ENCODE measurements around the gene OSTN. TPM values are rescaled to one million over a fixed set of nuclear protein-coding genes. Genes with fewer than 3 reads are reported as not detected.

Gene OSTN
- total RNA-seq, 2 donors from 2014 or later = not detected

DNA sequence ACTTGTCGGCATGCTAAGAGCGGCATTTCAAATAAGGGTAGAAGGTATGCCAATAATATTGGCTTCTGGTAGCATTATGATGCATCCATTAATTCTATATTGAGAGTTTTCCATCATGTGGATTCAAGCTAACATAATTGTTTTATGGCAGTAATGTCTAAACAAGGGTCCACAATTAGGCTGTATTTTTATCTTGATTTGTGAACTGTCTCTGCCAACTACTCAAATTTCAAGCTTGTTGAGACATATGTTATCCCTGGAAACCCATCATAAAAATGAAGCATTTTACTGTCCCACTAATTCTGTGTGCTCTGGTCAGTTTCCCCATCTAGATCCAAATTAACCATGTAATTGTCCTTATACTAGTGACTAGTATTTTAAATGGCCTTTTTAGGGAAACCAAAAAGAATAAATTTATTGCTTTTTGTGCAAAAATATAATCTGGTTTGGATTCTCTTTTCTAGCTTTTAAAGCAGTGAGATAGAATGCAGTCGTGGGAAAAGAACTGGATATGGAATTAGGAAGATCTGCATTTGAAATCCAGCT is 1.2 kb upstream of the OSTN start:
- H3K4me3 Mint-ChIP-seq = no peak overlapping the region
- H3K36me3 Mint-ChIP-seq (ENCODE audit: low read depth) = no peaks in the 10 kb centered on the region
- H3K27me3 Mint-ChIP-seq = no peaks in the 10 kb centered on the region
- no peak for ATAC-seq (replicated peaks)
- no peaks in the 10 kb centered on the region for H3K9me3 Mint-ChIP-seq
- no peaks in the 10 kb centered on the region for H3K4me1 Mint-ChIP-seq
- no peak overlapping the region for H3K27ac Mint-ChIP-seq

- H3K27ac Mint-ChIP-seq = no peak overlapping the region
- H3K9me3 Mint-ChIP-seq = no peaks in the 10 kb centered on the region
- ATAC-seq (replicated peaks) = no peak
- H3K36me3 Mint-ChIP-seq (ENCODE audit: low read depth) = no peaks in the 10 kb centered on the region
- no peaks in the 10 kb centered on the region for H3K4me1 Mint-ChIP-seq
- no peak overlapping the region for H3K4me3 Mint-ChIP-seq
- H3K27me3 Mint-ChIP-seq = no peaks in the 10 kb centered on the region
Measured at GRCh38 chr3:191198480-191198879, 561 bp upstream of the OSTN start.

- H3K27ac Mint-ChIP-seq = no peak overlapping the region
- H3K4me1 Mint-ChIP-seq = no peaks in the 10 kb centered on the region
- H3K4me3 Mint-ChIP-seq = no peak overlapping the region
- no peaks in the 10 kb centered on the region for H3K9me3 Mint-ChIP-seq
- H3K27me3 Mint-ChIP-seq = no peaks in the 10 kb centered on the region
- ATAC-seq (replicated peaks) = no peak
- no peaks in the 10 kb centered on the region for H3K36me3 Mint-ChIP-seq (ENCODE audit: low read depth)
Measured at GRCh38 chr3:191210032-191210431, 11.0 kb downstream of the OSTN start.

GRCh38 chr3:191216510-191216909 is 17.5 kb downstream of the OSTN start:
- H3K27ac Mint-ChIP-seq = no peak overlapping the region
- peaks cover 13% of the 10 kb centered on the region for H3K9me3 Mint-ChIP-seq
- no peak overlapping the region for H3K4me3 Mint-ChIP-seq
- H3K4me1 Mint-ChIP-seq = no peaks in the 10 kb centered on the region
- H3K27me3 Mint-ChIP-seq = peaks cover 5% of the 10 kb centered on the region
- H3K36me3 Mint-ChIP-seq (ENCODE audit: low read depth) = no peaks in the 10 kb centered on the region
- ATAC-seq (replicated peaks) = no peak

GRCh38 chr3:191217301-191217700 is 18.3 kb downstream of the OSTN start:
- Mint-ChIP-seq H3K4me3 (no peak overlapping the region), H3K27ac (no peak overlapping the region), H3K4me1 (no peaks in the 10 kb centered on the region), H3K36me3 (ENCODE audit: low read depth) (no peaks in the 10 kb centered on the region), H3K9me3 (peaks cover 13% of the 10 kb centered on the region), H3K27me3 (peaks cover 5% of the 10 kb centered on the region)
- no peak for ATAC-seq (replicated peaks)

DNA sequence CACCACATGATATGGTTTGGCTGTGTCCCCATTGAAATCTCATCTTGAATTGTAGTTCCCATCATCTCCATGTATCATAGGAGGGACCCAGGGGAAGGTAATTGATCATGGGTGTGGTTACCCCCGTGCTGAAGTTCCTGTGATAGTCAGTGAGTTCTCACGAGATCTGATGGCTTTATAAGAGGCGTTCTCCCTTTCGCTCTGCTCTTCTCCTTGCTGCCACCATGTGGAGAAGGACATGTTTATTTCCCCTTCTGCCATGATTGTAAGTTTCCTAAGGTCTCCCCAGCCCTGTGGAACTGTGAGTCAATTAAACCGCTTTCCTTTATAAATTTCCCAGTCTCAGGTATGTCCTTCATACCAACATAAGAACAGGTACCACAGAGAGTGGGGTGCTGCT is 21.9 kb downstream of the OSTN start:
- Mint-ChIP-seq H3K4me1 (no peaks in the 10 kb centered on the region), H3K27me3 (peaks cover 5% of the 10 kb centered on the region), H3K4me3 (no peak overlapping the region), H3K27ac (no peak overlapping the region), H3K9me3 (peaks cover 13% of the 10 kb centered on the region), H3K36me3 (ENCODE audit: low read depth) (no peaks in the 10 kb centered on the region)
- no peak for ATAC-seq (replicated peaks)

DNA sequence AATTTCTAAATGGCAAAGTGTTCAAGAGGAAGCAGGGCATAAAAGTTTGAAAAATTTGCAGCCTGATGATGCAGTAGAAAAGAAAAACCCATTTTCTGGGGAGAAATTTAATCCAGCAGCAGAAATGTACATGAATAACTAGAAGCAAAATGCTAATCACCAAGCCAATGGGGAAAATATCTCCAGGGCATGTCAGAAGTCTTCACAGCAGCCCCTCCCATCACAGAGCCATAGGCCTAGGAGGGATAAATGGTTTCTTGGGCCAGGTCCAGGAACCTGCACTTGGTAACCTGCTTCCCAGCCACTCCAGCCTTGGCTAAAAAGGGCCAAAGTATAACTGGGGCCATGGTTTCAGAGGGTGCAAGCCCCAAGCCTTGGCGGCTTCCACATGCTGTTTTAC is 22.6 kb downstream of the OSTN start:
- no peak for ATAC-seq (replicated peaks)
- Mint-ChIP-seq H3K27me3 (peaks cover 5% of the 10 kb centered on the region), H3K9me3 (peaks cover 13% of the 10 kb centered on the region), H3K36me3 (ENCODE audit: low read depth) (no peaks in the 10 kb centered on the region), H3K4me3 (no peak overlapping the region), H3K4me1 (no peaks in the 10 kb centered on the region), H3K27ac (no peak overlapping the region)

DNA sequence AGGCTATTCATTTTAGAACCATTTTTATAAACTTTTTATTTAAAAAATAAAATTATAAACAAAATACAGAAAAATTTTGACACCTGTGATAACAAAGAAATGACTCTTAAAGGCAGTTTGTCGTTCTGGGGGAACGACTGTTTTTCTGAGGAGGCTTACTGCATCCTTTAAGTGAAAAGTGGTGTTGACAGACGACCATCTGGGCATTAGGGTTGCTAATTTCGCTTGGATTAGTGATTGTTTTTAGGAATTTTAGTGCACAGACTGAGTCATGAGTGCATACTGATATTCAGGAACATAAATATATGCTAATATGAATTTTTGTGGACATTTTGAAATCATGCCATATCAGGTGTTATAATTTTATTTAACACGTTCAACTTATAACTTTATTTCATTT is 28.5 kb downstream of the OSTN start:
- Mint-ChIP-seq H3K4me1 (no peaks in the 10 kb centered on the region), H3K27me3 (no peaks in the 10 kb centered on the region), H3K36me3 (ENCODE audit: low read depth) (no peaks in the 10 kb centered on the region), H3K27ac (no peak overlapping the region), H3K4me3 (no peak overlapping the region), H3K9me3 (no peaks in the 10 kb centered on the region)
- ATAC-seq (replicated peaks) = no peak

- Mint-ChIP-seq H3K4me1 (no peaks in the 10 kb centered on the region), H3K27ac (no peak overlapping the region), H3K27me3 (no peaks in the 10 kb centered on the region), H3K36me3 (ENCODE audit: low read depth) (no peaks in the 10 kb centered on the region), H3K4me3 (no peak overlapping the region), H3K9me3 (no peaks in the 10 kb centered on the region)
- ATAC-seq (replicated peaks) = no peak
Measured at GRCh38 chr3:191234216-191234615, 35.2 kb downstream of the OSTN start.

GRCh38 chr3:191235331-191236314 is 36.6 kb downstream of the OSTN start:
- no peak overlapping the region for H3K27ac Mint-ChIP-seq

GRCh38 chr3:191236646-191237045 is 37.6 kb downstream of the OSTN start:
- ATAC-seq (replicated peaks) = no peak
- Mint-ChIP-seq H3K4me1 (no peaks in the 10 kb centered on the region), H3K9me3 (no peaks in the 10 kb centered on the region), H3K27ac (no peak overlapping the region), H3K4me3 (no peak overlapping the region), H3K36me3 (ENCODE audit: low read depth) (no peaks in the 10 kb centered on the region), H3K27me3 (no peaks in the 10 kb centered on the region)

More at GRCh38 chr3:191235331-191236314, 36.6 kb downstream of the OSTN start:
- no peaks in the 10 kb centered on the region for H3K4me1 Mint-ChIP-seq
- no peaks in the 10 kb centered on the region for H3K27me3 Mint-ChIP-seq
- no peak overlapping the region for H3K4me3 Mint-ChIP-seq
- H3K36me3 Mint-ChIP-seq (ENCODE audit: low read depth) = no peaks in the 10 kb centered on the region
- ATAC-seq (replicated peaks) = peak; percentile 60
- no peaks in the 10 kb centered on the region for H3K9me3 Mint-ChIP-seq

GRCh38 chr3:191237047-191237882 is 38.2 kb downstream of the OSTN start:
- no peaks in the 10 kb centered on the region for H3K27me3 Mint-ChIP-seq
- H3K4me3 Mint-ChIP-seq = no peak overlapping the region
- no peak overlapping the region for H3K27ac Mint-ChIP-seq
- no peaks in the 10 kb centered on the region for H3K9me3 Mint-ChIP-seq
- ATAC-seq (replicated peaks) = no peak
- H3K36me3 Mint-ChIP-seq (ENCODE audit: low read depth) = no peaks in the 10 kb centered on the region
- no peaks in the 10 kb centered on the region for H3K4me1 Mint-ChIP-seq

- Mint-ChIP-seq H3K27me3 (no peaks in the 10 kb centered on the region), H3K4me3 (no peak overlapping the region), H3K4me1 (no peaks in the 10 kb centered on the region), H3K9me3 (no peaks in the 10 kb centered on the region), H3K27ac (no peak overlapping the region), H3K36me3 (ENCODE audit: low read depth) (no peaks in the 10 kb centered on the region)
- no peak for ATAC-seq (replicated peaks)
Measured at GRCh38 chr3:191238321-191238817, 39.3 kb downstream of the OSTN start.

GRCh38 chr3:191239407-191240031 is 40.5 kb downstream of the OSTN start:
- no peaks in the 10 kb centered on the region for H3K9me3 Mint-ChIP-seq
- no peak overlapping the region for H3K4me3 Mint-ChIP-seq
- H3K4me1 Mint-ChIP-seq = no peaks in the 10 kb centered on the region
- no peaks in the 10 kb centered on the region for H3K36me3 Mint-ChIP-seq (ENCODE audit: low read depth)
- no peak overlapping the region for H3K27ac Mint-ChIP-seq
- H3K27me3 Mint-ChIP-seq = no peaks in the 10 kb centered on the region
- ATAC-seq (replicated peaks) = no peak
